Ishikawa (cell line): ENCODE data around the gene SORD.

Experiments used
- TAF1 ChIP-seq: IDR thresholded peaks from 2 replicates; pipeline ENCODE4 v1.6.1; 2012; ENCODE audit warnings: low read depth, mild to moderate bottlenecking
- USF1 ChIP-seq: IDR thresholded peaks from 2 replicates; pipeline ENCODE4 v1.6.1; 2012
- YY1 ChIP-seq: IDR thresholded peaks from 2 replicates; pipeline ENCODE4 v1.6.1; 2012; ENCODE audit warnings: low read depth

- no peak for TF ChIP-seq USF1
- TF ChIP-seq TAF1: no peak
- TF ChIP-seq YY1: no peak
Observed at GRCh38 chr15:45115312-45115820, 92.4 kb downstream of the SORD start.
